Measurements from ENCODE around the gene PDSS1.

PDSS1 gene

DNA sequence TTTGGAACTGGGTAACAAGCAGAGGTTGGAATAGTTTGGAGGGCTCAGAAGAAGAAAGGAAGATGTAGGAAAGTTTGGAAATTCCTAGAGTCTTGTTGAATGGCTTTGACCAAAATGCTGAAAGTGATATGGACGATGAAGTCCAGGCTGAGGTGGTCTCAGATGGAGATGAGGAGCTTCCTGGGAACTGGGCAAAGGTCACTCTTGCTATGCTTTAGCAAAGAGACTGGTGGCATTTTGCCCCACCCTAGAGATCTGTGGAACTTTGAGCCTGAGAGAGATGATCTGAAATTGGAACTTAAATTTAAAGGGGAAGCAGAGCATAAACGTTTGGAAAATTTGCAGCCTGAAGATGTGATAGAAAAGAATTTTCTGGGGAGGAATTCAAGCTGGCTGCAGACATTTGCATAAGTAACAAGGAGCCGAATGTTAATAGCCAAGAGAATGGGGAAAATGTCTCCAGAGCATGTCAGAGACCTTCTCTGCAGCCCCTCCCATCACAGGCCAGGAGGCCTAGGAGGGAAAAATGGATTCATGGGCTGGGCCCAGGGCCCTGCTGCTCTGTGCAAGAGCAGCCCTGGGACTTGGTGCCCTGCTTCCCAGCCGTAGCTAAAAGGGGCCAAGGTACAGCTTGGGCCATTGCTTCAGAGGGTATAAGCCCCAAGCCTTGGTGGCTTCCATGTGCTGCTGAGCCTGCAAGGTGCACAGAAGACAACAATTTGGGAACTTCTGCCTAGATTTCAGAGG lies 3.6 kb downstream of the PDSS1 start:
- no peak for DNase-seq

DNA sequence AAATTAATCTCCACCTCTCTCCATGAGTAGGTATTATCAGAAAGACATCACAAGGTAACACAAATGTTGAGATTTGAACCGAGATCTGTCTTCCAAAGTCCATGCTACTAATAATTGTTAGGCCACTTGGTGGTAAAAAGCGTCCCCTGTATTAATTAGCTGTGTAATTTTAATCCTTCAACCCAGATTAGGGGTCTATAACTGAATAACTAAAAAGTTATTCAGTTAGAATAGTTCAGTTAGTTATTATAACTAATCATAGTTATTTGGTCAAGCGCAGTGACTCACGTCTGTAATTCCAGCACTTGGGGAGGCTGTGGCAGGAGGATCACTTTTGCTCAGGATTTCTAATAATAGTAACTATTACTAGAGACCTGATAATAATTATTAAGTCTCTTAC lies 5.6 kb downstream of the PDSS1 start:
- DNase-seq, result no peak

GRCh38 chr10:26703974-26704373 lies 6.5 kb downstream of the PDSS1 start:
- DNase-seq, result no peak

DNA sequence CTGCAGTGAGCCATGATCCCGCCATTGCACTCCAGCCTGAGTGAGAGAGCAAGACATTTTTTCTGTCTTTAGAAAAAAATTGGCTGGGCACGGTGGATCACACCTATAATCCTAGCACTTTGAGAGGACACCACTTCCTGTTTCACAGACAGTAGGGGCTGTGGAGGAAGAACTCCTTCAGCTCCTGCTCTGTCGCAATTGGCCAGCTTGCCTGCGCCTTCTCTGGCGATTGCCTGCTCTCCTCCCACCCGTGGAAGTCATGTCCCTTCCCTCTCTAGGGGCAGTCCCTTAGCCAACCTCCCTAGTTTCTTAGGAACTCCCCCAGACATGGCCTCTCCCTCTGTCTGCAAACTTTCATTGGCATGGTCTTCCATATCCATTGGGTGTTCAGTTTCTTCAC lies 8.7 kb downstream of the PDSS1 start:
- peak; percentile 73 to 89 (median 84) for DNase-seq

DNA sequence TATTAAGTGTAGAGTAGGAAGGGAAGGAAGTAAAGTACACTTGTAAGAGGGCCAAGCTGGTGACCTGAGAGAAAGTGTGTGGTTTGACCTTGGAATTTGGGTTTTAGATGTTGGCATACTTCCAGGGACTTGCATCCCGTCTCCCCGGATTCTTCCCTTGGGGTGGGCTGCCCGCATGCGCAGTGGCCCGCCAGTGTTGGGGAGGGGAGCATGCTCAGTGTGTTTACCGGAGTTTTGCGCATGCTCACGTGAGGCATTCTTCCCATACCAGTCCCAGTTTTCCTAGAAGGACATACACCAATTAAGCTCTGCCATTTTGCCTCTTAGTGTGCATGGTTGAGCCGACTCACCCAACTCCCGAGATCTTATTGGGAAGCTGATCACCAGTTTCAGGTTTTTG lies 9.4 kb downstream of the PDSS1 start:
- no peak for DNase-seq

- DNase-seq, result no peak
Measured at GRCh38 chr10:26711324-26711723, 13.8 kb downstream of the PDSS1 start.

DNA sequence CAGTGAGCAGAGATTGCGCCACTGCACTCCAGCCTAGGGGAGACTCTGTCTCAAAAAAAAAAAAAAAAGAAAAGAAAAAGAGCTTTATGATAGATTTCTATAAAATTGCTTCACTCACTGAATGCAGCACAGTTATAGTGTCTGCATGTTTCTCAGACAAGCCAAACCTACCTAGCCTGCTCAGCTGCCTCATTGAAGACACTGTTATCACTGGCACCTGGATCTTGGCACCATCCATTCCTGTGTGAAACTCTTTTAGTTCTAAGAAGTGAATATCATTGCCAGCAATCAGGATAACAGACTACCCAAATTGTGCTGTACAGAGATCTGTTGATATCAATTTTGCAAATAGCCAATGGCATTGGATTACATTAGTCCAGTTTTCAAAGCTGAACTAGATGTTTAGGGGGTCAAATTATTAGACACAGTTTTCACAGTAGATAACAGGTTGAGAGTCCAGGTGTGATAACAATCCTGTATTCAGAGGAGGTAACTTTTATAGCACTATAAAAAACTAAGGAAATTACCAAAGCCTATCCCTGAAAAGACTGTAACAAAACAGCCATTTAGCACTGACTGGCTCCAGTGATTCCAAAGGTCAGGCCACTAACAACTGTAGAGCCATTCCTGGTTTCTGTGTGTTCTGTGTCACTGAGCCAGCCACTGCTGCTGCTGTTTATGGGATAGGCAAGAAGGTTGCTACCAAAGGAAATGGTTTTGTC lies 17.1 kb downstream of the PDSS1 start:
- no peak for DNase-seq

DNA sequence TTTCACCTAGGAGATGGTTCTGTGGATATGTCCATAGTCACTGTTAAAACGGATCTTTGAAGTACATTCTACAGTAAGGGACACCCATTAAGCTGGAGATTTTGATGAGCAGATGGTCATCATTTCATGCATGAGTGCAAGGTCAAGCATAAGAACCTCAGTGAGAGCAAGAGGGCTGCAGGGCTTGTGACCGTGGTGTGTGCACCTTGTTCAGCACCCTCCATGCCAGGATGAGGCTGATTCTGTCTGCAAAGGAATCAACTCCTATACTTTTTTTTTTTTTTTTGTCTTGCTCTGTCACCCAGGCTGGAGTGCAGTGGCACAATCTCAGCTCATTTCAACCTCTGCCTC lies 17.6 kb downstream of the PDSS1 start:
- DNase-seq, result no peak

- no peak for DNase-seq
Measured at GRCh38 chr10:26717476-26717875, 20.0 kb downstream of the PDSS1 start.

DNA sequence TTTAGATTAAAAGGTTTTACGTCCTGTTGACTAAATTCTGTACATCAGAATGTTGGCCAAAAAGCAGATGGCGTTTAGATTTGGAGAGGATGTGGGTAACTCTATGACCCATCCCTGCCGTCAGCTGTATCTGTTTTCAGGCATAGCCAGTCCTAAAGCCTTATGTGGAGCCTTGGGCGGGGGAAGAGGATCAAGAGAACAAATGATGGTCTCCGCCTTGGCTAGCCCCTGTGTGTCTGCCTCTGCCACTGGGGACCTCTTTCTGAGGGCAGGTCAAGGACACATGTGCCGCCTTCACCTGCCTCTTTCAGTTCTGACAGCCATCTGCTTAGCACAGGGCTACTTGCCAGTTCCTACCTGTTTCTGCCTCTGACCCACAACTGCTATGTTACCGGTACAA lies 24.1 kb downstream of the PDSS1 start:
- DNase-seq, result no peak

DNA sequence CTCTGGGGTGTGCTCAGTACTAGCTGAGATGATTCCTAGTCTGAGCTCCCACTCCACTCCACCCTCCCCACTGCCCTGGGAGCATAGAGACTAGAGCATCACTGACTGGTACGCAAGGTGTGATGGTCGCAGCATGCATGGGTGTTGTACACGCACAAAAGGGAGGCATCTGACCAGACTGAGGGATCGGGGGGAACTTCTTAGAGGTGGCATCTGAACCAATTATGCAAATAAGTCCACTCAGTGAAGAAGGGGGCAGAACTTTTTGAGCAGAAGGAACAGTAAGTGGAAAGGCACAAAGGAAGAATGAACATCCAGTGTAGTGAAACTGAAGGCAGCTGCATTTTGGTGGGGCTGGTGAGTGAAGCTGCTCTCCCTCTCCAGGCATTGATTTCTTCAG lies 25.5 kb downstream of the PDSS1 start:
- DNase-seq, result no peak

DNA sequence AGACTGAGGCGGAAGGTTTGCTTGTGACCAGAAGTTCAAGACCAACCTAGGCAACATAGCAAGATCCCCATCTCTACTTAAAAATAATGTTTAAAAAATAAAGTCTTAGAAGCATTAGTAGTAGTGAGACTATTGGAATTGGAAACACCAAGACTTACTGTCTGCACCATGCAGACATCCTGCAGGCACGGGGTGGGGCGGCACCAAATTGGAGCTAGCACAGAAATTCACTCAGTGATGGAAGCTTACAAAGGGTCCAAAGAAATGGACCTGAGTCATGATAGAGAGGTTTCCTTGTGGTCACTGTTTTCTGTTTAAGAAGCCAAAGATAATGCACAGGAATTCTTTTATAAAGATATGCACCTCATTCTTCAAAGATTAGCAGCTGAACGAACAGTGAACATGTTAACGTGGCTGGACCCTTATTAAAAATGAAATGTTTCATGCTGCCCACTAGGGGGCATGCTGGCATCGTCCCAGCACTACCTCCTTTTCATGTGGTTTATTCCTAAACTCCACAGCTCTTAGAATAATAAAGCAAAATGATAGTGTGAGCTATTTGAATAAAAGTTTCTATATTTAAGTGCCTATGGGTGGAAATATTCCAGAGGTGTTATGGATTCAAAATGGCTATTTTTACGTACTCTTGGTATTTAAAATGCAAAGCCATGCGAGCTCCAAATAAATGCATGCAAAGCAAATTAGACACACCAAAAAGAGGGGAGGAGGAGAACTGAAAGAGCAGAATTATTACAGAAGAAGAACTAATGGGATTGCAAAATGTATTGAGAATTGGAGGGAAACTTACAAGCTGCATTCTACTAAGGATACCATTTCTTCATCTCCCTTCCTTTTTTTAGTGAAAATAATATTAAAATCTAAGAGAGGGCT lies 28.6 kb downstream of the PDSS1 start:
- DNase-seq, result peak; percentile 66 to 76 (median 67)

- DNase-seq, result no peak
Measured at GRCh38 chr10:26727005-26727404, 29.5 kb downstream of the PDSS1 start.

- no peak for DNase-seq
Measured at GRCh38 chr10:26728957-26729356, 31.5 kb downstream of the PDSS1 start.

- no peak for DNase-seq
Measured at GRCh38 chr10:26729395-26729794, 31.9 kb downstream of the PDSS1 start.

DNA sequence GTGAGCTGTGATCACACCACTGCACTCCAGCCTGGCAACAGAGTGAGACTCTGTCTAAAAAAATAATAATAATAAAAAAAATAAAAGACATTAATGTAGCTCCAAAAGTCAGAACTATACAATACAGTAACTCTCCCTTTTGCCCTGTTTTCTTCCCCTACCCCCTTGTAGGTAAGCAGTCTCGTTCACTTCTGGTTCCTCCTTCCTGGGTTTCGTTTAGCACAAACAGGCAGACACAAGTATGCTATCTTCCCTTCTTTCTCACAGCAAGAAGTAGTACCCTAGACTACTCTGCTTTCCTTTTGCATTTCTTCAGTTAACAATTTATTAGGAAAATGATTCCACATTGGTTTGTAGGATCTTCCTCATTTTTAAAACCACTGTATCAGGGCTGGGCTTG lies 33.1 kb downstream of the PDSS1 start:
- DNase-seq, result no peak

DNA sequence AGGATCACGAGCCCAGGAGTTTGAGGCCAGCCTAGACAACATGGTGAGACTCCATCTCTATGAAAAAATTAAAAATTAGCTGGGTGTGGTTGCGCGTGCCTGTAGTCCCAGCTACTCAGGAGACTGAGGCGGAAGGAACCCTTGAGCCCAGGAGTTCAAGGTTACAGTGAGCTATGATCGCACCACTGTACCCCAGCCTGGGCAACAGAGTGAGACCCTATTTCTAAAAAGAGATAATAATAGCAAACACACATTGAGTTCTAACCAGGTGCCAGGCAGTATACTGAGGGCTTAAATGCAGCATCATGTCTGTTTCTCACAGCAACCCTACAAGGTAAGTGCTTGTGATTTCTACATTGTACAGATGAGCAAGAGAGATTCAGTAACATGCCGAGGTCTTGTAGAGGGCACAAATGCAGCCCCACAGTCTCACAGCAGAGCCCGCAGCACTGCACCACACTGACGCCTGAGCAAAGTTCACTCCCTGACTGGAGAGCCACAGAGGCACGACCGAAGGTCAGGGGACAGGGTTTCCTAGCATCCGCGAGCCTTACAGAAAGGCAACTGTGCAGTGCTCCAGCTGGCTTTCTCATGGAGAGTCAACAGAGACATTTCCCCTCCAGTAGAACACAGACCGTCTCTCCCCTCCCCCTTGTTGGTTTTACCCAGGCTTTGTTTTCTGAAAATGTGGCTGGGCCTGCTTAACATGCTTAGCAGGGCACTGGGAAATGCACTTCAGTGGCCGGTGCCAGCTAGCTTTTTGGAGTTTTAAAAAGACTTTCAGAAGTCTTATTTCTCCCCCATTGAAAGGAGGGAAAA lies 36.5 kb downstream of the PDSS1 start:
- no peak for DNase-seq

DNA sequence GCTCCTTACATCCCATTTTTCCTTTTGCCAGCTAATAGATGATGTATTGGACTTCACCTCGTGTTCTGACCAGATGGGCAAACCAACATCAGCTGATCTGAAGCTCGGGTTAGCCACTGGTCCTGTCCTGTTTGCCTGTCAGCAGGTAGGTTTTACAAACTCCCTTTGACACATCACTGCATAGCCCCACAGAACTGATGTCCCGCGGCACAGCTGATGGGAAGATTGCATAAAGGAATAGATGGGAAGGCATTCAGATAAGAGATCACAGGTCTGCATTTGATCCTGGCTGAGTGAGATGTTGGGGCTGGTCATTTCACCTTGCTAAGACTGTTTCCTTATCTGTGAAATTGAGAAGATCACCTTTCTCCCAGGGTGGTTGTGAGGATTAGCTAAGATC lies 37.9 kb downstream of the PDSS1 start:
- DNase-seq, result no peak

GRCh38 chr10:26737730-26738129 lies 40.2 kb downstream of the PDSS1 start:
- peak; percentile 92 to 99 (median 98) for DNase-seq

DNA sequence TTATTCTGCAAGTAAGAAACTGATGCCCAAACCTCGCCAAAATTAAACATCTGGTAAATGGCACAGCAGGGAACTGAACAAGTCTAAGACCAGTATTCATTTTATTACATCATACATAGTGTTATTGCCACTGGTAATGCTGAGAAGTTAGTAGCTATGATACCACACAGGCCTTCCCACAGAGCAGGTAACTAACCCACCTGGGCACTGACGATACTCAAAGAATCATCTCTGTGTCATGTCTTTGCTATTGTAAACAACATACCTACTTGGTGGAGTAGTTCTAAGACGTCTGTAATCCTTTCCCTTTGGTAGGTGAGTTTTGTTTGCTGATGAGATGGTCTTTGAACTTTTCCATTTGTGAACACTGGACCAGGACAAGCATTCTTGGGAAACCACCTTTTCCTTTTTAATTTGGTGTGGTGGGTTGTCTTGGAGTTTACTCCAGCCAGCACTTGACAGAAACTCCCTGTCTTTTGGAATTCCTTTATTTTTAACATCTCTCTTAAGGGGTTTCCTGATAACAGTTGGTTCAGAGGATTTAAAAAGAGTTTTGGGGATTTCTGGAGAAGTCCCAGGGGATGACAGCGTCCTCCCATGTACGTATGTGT lies 40.9 kb downstream of the PDSS1 start:
- DNase-seq, result peak; percentile 85 to 95 (median 91)

GRCh38 chr10:26739071-26739631 lies 41.6 kb downstream of the PDSS1 start:
- peak; percentile 70 to 94 (median 77) for DNase-seq

- DNase-seq, result no peak
Measured at GRCh38 chr10:26741368-26741767, 43.9 kb downstream of the PDSS1 start.
